ENCODE data around the gene MIP.
A peak's percentile ranks its signal among the peaks of the same experiment; 100 is the strongest.
"Not testable (repeated sequence)": the region's sequence is repeated elsewhere in the genome, so short reads cannot be mapped to it uniquely, and the experiment has no call there.

MIP gene
- total RNA-seq = 0 reads per million in 3 experiments

GRCh38 chr12:56454557-56454956 is at the start of gene MIP:
TSS of gene MIP (minus strand) at chr12:56454657. CDS start at chr12:56454613, 44 bp downstream.
- no peak for DNase-seq

GRCh38 chr12:56499879-56500278 is 45.4 kb upstream of the MIP start:
- not testable (repeated sequence) for DNase-seq

- DNase-seq = not testable (repeated sequence)
These were observed 45.0 kb upstream of the MIP start for GRCh38 chr12:56499452-56499851.

GRCh38 chr12:56498126-56498902 is 43.9 kb upstream of the MIP start:
- not testable (repeated sequence) for DNase-seq

- peak; percentile 9 for DNase-seq
These were observed 42.2 kb upstream of the MIP start for GRCh38 chr12:56496704-56497103.

- not testable (repeated sequence) for DNase-seq
These were observed 40.0 kb upstream of the MIP start for GRCh38 chr12:56494481-56494880.

GRCh38 chr12:56494106-56494415 is 39.6 kb upstream of the MIP start:
- not testable (repeated sequence) for DNase-seq

- DNase-seq = not testable (repeated sequence)
These were observed 39.1 kb upstream of the MIP start for GRCh38 chr12:56493409-56494105.

- no peak for DNase-seq
These were observed 35.9 kb upstream of the MIP start for GRCh38 chr12:56490360-56490759.

- peak; percentile 79 for DNase-seq
These were observed 33.8 kb upstream of the MIP start, which contains the start of gene GLS2 for GRCh38 chr12:56488041-56488955. TSS of gene GLS2 (minus strand) at chr12:56488161. CDS start at chr12:56488118, 43 bp downstream.

GRCh38 chr12:56487448-56488040 is 33.1 kb upstream of the MIP start:
- DNase-seq = peak; percentile 17

- DNase-seq = no peak
These were observed 32.2 kb upstream of the MIP start for GRCh38 chr12:56486694-56487093.

- no peak for DNase-seq
These were observed 30.1 kb upstream of the MIP start for GRCh38 chr12:56484566-56484965.

GRCh38 chr12:56479625-56480024 is 25.2 kb upstream of the MIP start:
- no peak for DNase-seq

- DNase-seq = no peak
These were observed 23.2 kb upstream of the MIP start for GRCh38 chr12:56477521-56478225.

GRCh38 chr12:56476972-56477432 is 22.5 kb upstream of the MIP start:
- DNase-seq = no peak

- no peak for DNase-seq
These were observed 21.7 kb upstream of the MIP start for GRCh38 chr12:56476143-56476542.

- DNase-seq = no peak
These were observed 19.9 kb upstream of the MIP start for GRCh38 chr12:56474389-56474788.

- no peak for DNase-seq
These were observed 14.8 kb upstream of the MIP start for GRCh38 chr12:56469007-56469930.

- DNase-seq = peak; percentile 95
These were observed 14.0 kb upstream of the MIP start, which contains the start of gene SPRYD4 for GRCh38 chr12:56468216-56469006. TSS of gene SPRYD4 (plus strand) at chr12:56468578. CDS start at chr12:56468592, 14 bp downstream.

Data from central memory CD4-positive, alpha-beta T cell (primary cell).